ENCODE measurements around the gene RNF146. TPM values are rescaled to one million over a fixed set of nuclear protein-coding genes. Genes with fewer than 3 reads are reported as not detected.

The RNF146 gene
- total and polyA plus RNA-seq, 10 of the 15 experiments (the other 5 are each of a cell fraction or from before 2014, with no cell fraction given) = 9.3 to 33.0 (median 17.8) TPM

DNA sequence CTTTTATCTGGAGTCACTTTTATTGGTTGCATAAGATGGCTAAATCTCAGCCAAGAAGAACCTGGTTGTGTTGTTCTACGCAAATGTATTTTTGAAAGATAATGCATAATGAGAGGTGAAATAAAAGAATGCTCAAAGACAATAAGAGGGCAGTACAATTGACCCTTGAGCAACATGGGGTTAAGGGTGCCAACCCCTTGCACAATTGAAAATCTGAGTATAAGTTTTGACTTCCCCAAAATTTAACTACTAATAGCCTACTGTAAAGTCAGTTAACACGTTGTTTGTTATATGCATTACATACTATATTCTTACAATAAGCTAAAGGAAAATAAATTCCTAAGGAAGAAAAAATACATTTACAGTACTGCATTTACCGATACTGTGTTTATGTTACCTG is 5.9 kb downstream of the RNF146 start:
- TF ChIP-seq, protein P1, sequence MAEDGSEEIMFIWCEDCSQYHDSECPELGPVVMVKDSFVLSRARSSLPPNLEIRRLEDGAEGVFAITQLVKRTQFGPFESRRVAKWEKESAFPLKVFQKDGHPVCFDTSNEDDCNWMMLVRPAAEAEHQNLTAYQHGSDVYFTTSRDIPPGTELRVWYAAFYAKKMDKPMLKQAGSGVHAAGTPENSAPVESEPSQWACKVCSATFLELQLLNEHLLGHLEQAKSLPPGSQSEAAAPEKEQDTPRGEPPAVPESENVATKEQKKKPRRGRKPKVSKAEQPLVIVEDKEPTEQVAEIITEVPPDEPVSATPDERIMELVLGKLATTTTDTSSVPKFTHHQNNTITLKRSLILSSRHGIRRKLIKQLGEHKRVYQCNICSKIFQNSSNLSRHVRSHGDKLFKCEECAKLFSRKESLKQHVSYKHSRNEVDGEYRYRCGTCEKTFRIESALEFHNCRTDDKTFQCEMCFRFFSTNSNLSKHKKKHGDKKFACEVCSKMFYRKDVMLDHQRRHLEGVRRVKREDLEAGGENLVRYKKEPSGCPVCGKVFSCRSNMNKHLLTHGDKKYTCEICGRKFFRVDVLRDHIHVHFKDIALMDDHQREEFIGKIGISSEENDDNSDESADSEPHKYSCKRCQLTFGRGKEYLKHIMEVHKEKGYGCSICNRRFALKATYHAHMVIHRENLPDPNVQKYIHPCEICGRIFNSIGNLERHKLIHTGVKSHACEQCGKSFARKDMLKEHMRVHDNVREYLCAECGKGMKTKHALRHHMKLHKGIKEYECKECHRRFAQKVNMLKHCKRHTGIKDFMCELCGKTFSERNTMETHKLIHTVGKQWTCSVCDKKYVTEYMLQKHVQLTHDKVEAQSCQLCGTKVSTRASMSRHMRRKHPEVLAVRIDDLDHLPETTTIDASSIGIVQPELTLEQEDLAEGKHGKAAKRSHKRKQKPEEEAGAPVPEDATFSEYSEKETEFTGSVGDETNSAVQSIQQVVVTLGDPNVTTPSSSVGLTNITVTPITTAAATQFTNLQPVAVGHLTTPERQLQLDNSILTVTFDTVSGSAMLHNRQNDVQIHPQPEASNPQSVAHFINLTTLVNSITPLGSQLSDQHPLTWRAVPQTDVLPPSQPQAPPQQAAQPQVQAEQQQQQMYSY (CRISPR knock-in tag; IDR thresholded peaks at IDR 0.05) = no peak
- TF ChIP-seq KDM1A (IDR thresholded peaks at IDR 0.05; ENCODE audit: borderline replicate concordance) = no peak
- no peak for TF ChIP-seq SUZ12 (IDR thresholded peaks at IDR 0.05; ENCODE audit: unreplicated experiment)
- TF ChIP-seq SIN3A (IDR thresholded peaks at IDR 0.05; ENCODE audit: low read depth, low read length) = no peak
- TF ChIP-seq, protein P2, sequence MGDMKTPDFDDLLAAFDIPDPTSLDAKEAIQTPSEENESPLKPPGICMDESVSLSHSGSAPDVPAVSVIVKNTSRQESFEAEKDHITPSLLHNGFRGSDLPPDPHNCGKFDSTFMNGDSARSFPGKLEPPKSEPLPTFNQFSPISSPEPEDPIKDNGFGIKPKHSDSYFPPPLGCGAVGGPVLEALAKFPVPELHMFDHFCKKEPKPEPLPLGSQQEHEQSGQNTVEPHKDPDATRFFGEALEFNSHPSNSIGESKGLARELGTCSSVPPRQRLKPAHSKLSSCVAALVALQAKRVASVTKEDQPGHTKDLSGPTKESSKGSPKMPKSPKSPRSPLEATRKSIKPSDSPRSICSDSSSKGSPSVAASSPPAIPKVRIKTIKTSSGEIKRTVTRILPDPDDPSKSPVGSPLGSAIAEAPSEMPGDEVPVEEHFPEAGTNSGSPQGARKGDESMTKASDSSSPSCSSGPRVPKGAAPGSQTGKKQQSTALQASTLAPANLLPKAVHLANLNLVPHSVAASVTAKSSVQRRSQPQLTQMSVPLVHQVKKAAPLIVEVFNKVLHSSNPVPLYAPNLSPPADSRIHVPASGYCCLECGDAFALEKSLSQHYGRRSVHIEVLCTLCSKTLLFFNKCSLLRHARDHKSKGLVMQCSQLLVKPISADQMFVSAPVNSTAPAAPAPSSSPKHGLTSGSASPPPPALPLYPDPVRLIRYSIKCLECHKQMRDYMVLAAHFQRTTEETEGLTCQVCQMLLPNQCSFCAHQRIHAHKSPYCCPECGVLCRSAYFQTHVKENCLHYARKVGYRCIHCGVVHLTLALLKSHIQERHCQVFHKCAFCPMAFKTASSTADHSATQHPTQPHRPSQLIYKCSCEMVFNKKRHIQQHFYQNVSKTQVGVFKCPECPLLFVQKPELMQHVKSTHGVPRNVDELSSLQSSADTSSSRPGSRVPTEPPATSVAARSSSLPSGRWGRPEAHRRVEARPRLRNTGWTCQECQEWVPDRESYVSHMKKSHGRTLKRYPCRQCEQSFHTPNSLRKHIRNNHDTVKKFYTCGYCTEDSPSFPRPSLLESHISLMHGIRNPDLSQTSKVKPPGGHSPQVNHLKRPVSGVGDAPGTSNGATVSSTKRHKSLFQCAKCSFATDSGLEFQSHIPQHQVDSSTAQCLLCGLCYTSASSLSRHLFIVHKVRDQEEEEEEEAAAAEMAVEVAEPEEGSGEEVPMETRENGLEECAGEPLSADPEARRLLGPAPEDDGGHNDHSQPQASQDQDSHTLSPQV (IDR thresholded peaks at IDR 0.05) = no peak
- no peaks in the 10 kb centered on the region for H3K4me1 ChIP-seq (ENCODE audit: control insufficient read depth, insufficient read depth, low read length)
- DNase-seq (ENCODE audit: low read depth, low spot score) (no peak), ATAC-seq (no peak), FAIRE-seq (no peak)
- no TSS peak for BruUV-seq (replicated peaks)
- ChIA-PET RAD21 (ENCODE audit: unreplicated experiment) (no interaction called here), SMC1A (ENCODE audit: uncharacterized antibody, unreplicated experiment) (interaction anchor here (0.9 to 2.7 kb wide), 5 partner anchors 8 to 24 kb away, joined by 3 to 12 read pairs (median 3); no protein-coding TSS in a partner anchor), POLR2A (interaction anchor here (0.6 kb wide), 2 partner anchors 19 to 160 kb away, joined by 5 to 9 read pairs; no protein-coding TSS in a partner anchor), CTCF (interaction anchor here (0.7 kb wide), 1 partner anchor 10 kb away, joined by 3 read pairs; no protein-coding TSS in a partner anchor)
- H3K9me3 ChIP-seq (replicated peaks; ENCODE audit: control insufficient read depth, insufficient read depth, low read length) = no peaks in the 10 kb centered on the region
- no peaks in the 10 kb centered on the region for H3K36me3 ChIP-seq (ENCODE audit: control insufficient read depth in 2 of 2, insufficient read depth in 2 of 2, low read length in 1 of 2)
- intact Hi-C loops (cut with micrococcal nuclease; ENCODE audit: unreplicated experiment) (no loop called here), in situ Hi-C loops (cut with MboI) (no loop called here)
- 85% methylated on average over 3 of the region's 3 CpGs for WGBS (ENCODE audit: insufficient coverage, insufficient replicate concordance, low lambda C conversion rate, missing lambda C conversion rate)
- no peak overlapping the region for H2AFZ ChIP-seq (ENCODE audit: control insufficient read depth, low read depth, low read length)
- no peaks in the 10 kb centered on the region for H4K20me1 ChIP-seq (ENCODE audit: control insufficient read depth, insufficient read depth)
- H3K27ac ChIP-seq (ENCODE audit: control insufficient read depth, insufficient read depth) = no peak overlapping the region
- H3K4me3 ChIP-seq = no peak overlapping the region
- H3K79me2 ChIP-seq (ENCODE audit: control insufficient read depth, insufficient read depth, low read length) = peaks cover 45% of the 10 kb centered on the region
- H3K27me3 ChIP-seq (replicated peaks in 1 of 2; ENCODE audit: control insufficient read depth in 2 of 2, insufficient read depth in 2 of 2, low read length in 1 of 2) = no peaks in the 10 kb centered on the region
- H3K4me2 ChIP-seq (ENCODE audit: control insufficient read depth, insufficient read depth) = no peak overlapping the region
- H3K9ac ChIP-seq (ENCODE audit: control insufficient read depth, insufficient read depth, low read length) = no peak overlapping the region
